Measurements from ENCODE around the gene NCF4.

Gene NCF4

GRCh38 chr22:36899498-36899897 is 38.7 kb downstream of the NCF4 start:
- no peak for DNase-seq

DNA sequence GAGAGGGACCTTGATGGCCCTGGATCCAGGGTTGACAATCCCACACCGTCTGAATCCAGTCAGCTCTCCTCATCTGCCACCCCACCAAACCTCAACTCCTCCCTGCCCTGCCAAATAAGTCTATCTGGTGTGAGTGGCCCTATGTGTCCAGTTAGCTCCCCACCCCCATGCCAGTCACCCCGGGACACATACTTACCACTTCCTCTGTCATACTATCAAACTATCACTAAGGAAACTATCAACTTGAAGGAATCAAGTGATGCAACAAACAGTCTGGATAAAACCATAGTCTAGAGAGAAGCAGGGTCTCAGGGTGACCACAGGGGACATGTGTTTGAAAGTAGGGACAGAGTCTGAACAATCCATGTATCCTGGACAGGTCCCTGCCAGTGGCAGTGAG is 39.4 kb downstream of the NCF4 start:
- DNase-seq: no peak

GRCh38 chr22:36900880-36901279 is 40.1 kb downstream of the NCF4 start:
- no peak for DNase-seq

DNA sequence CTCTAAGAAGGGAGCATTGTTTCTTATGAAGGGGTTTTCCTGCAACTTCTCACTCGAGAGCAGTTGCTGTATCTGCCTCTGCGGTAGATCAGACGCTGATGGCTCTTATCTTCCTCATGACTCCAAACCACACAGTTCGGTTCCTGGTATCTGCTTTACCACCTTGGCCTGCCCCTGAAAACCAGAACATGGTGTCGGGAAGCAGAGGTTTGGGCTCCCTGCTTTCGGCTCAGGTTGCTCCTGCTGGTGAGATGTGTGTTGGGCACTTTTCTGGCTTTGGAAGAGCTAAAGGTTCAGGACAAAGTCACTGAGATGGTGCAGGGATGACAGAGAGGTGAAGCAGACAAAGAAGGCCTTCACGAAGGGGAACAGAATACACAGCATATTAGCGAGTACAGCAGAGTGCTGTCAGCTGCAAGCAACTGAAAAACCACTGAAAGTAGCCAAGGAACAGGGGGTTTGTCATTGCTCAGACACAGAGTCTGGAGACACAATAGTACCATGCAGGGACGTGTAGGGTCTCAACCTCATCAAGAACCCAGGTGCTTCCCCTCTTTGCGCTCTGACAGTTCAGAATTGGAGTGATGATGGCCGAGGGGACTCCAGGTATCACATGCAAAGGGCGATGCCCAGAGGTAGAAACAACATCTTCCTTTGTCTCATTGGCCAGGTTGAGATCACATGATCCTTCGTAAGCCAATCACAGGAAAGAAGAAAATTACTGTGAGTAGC is 40.8 kb downstream of the NCF4 start:
- no peak for DNase-seq

DNA sequence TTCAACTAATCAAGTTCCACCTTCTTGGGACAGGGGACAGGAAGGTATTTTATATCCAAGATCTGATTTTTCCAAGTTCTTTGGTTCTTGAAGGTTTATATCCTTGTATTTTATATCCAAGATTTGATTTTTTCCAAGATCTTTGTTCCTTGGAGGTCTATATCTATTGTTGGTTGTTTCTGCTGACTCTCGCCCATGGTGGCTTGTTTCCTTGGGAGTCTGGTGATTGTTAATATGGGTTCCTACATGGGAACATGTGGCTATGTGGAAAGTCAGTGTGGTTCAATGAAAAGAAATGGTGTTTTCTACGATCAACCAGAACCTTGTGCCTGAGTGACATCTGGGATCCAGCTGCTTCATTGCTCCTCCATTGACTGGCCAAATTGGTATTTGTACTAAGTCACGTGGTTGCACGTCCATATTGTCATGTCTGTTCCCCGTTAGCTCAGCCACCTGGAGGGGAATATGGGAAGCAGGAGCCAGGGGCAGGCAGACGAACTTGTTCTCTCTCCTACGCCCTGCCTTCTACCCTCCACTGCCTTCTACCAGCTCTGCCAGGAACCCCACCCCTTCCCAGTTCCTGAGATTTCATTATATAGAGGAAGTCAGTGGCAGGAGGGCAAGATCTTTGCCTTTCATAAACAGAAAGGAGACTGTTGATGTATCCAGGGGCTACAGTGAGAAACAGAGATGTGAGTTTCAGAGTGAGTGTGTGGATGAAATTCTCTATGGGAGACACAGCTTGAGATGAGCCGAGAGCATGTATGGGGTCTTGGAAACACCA is 41.5 kb downstream of the NCF4 start:
- DNase-seq: no peak

DNA sequence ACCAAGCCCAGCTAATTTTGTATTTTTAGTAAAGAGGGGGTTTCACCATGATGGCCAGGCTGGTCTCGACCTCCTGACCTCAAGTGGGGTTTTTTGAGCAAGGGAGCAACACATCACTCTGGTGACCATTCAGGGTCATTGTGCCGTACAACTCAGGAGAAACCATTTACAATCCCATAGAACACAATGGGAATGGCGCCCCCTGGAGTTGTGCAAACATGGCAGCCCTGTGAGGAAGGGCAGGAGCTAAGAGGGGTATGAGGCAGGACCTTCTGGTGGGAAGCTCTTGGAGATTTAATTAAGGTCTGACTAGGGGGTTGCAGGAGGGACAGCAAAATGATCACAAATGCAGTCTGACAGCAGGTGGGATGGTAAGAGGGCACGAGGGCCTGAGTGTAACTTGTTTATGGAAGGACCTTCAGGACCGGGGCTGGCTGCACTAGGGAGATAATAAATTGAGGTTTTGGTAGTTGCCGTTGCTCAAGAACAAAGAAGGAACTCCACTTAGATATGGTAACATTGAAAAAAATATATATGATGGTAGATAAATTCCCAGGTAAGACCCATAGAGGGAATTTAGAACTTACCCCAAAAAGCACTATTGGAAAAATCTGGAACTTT is 43.6 kb downstream of the NCF4 start:
- no peak for DNase-seq

DNA sequence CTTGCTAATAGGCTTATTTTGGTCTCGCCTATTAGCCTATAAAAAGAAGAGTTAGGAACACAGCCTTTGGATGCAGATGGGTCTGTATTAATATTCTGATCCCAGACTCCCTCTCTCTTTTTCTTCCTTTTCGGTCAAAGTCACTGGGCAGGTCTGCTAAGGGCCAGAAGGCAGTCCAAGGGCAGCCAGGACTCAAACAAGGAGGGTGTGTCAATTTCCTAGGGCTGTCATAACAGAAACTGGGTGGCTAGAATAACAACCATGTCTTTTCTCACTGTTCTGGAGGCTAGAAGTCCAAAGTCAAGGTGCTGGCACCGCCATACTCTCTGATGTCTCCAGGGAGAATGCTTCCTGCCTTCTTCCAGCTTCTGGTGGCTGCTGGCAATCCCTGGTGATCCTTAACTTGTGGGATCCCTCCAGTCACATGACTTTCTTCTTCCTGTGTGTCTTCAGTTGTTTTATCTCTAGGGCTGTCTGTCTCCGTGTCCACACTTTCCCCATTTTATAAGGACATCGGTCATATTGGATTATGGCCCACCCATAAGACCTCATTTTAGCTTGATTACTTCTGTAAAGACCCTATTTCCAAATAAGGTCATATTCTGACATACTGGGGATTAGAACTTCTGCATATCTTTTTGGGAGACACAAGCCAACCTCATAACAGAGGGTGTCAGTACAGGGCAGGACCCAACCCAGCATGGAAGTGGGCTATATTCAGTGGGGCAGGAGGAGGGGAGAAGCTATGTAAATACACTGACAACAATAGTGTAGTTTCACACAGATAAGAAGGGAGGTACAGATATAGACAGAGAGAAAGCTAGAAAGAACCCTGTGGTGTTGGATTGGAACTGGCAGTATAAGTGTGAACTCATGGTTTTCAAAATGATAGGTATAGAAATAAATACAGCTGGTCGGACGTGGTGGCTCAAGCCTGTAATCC is 46.7 kb downstream of the NCF4 start:
- no peak for DNase-seq

- no peak for DNase-seq
Measured at GRCh38 chr22:36910461-36910860, 49.7 kb downstream of the NCF4 start.

- DNase-seq: no peak
Measured at GRCh38 chr22:36911887-36912661, 51.3 kb downstream of the NCF4 start.

DNA sequence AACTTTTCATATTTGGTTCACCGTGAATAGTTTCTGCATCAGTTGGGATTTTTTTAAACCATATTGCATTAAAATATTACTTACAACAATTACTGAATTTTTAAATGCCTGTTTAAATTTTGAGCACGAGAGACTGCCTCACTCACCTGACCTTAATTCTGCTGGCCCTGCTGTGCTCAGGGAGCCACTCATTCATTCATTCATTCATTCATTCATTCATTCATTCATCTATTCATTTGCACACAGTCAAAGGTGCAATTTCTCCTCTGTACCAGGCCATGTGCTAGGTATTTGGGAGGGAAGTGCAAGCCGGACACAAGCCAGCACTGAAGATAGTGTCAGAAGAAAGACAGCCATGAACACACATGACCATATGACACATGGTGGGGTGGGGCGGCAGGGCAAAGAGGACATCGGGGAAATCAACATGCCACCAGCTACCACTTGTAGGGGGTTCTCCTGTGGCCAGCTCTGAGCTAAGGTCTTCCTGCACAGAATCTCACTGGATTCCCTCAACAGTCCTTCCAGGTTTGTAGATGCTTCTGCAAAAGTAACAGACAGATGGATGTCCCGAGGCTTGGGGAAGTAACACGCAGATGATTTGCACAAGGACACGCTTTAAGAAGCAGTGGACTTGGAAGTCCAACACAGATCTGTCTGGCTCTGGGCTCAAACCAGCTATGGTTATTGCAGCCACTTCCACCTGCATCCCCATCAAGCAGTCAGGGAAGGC is 52.1 kb downstream of the NCF4 start:
- DNase-seq: no peak

DNA sequence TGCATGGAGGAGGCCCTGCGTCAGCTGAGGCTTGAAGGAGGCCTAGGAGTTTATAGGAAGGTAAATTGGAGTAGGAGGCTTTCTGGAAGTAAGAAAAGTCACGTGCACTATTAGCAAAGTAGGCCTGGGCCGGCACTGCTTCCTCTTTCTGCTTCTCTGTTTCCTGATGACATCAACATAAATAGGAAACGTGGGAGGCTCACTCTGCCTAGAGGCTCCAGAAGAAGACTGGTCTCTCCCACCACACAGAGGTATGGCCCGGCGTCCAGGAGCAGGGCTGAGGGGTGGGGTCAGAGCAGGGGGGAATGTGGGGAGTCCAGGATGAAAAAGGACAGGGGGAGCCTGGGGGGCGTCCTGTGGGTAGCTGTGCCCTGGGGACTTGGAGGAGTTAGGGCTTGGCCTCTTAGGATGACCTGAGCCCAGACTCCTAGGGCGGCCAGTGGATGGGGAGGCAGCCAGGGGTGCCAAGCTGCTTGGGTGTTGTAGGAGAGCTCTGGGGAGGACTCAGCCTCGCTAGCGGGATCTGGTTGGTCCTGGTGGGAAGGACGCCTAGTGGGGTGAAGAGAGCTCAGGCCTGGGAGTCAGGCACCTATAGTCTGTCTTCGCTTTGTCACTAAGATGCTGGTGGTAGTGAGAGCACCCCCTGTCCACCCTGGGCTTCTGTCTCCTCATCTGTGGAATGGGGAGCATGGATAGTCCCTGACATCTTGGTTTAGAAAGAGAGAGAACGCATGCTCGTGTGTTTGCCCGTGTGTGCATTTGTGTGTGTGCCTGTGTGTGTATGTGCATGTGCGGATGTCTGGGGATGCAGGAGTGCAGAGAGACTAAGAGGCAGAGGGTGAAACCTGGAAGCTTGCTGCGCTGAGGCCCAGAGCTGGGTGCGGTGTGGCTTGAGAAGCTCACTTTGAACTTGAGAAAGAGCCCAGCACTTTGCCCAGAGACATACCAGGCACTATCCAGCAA is 52.9 kb downstream of the NCF4 start, which contains the start of gene CSF2RB:
Gene CSF2RB, plus strand, starts transcription at position 202 of the 963 bp plus-strand sequence. CDS start 8,580 bp downstream, outside the sequence.
- no peak for DNase-seq

DNA sequence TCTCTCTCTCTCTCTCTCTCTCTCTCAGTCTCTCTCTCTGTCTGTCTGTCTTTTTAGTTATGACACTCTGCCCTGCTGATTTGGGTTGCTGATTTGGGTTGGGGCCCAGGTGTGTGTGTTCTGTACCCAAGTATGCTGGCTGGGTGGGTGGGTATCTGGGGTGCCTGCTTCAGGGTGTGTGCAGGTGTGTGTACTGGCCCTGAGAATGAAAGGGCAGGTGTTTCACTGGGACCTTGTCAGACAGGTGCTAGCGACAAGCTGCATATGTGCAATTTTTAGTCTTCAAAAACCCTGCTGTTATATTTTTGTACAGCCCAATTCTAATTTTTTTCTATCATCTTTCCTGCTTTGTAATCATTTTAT is 53.6 kb downstream of the NCF4 start:
- no peak for DNase-seq

DNA sequence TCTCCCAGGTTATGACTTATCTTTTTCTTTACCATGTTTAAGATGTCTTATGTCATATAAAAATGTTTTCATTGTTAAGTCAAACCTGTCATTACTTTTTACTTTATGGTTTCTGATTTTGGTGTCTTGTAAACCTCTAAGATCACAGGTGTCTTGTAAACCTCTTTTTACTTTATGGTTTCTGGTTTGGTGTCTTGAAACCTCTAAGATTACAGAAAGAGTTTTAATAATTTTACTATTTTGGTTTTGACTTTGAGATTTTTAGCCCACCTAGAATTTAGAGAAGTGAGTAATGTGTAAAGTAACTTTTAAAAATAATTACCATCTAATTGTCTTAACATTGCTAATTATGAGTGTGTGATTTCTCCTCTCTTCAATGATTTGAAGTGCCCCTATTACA is 55.2 kb downstream of the NCF4 start:
- DNase-seq: no peak

- DNase-seq: no peak
Measured at GRCh38 chr22:36918586-36919284, 57.9 kb downstream of the NCF4 start.

DNA sequence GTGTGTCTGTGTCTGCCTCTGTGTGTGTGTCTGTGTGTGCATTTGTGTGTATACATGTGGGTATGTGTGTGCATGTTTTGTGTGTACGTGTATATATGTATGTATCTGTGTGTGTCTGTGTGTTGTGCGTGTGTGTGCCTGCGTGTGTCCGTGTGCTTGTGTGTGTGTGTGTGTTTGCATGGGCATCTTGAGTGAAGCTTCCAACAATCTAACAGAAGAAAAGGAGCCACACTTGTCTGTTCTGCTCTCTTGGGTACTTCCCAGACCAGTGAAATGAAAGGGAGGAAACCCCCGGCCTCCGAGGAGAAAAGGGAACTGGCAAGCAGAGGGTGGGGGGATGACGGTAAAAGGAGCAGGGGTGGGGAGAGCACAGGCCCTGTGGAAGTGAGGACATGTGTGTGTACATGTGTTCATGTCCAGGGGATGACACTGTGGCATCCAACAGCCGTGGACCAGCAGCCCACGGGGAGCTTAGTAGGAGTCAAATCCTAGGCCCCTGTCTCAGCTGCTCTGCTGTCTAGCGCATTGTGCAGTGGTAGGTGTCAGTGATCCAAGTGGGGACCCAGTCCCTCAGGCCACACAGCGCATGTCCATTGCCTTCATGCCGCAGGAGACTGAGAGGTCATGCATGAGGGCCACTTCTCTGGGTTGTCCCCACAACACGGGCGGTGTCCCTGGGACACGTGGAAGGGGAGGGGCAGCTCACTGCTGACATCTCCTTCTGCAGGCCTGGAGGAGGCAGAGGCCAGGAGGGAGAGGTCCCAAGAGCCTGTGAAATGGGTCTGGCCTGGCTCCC is 60.7 kb downstream of the NCF4 start:
- no peak for DNase-seq

DNA sequence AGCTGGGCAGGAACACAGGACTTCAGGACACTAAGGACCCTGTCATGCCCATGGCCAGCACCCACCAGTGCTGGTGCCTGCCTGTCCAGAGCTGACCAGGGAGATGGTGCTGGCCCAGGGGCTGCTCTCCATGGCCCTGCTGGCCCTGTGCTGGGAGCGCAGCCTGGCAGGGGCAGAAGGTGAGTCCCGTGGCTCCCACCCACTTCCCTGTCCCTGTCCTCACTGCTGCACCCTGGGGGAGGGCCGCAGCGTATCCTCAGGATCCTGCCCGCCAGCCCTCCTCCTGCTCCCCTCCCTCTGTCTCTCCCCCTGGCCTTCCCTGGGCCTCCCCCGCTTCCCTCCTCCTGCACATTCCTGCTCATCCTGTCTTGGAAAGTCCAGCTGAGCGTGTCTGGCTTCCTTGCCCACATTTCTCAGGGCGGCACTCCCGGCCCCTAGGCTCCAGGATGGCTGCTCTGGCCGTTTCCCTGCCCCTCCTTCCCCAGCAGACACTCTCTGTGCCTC is 61.4 kb downstream of the NCF4 start:
- no peak for DNase-seq

DNA sequence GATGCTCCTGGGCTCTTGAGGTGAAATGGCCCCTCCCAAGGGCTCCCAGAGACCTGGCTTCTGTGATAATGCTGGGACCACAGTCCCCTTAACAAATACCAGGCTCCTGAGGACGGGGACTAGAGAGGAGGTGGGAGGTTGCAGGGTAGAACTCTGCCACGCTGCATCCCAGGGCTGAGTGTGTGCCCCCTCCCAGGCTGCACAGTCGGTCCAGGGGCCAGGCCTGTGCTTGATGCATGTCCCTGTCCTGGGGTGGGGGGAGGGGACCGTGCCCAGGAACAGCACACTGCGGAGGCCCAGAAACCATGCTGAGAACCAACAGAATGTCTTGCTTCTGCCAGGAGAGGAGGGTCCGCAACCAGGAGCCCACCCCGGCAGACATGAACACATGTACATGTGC is 61.9 kb downstream of the NCF4 start:
- no peak for DNase-seq

DNA sequence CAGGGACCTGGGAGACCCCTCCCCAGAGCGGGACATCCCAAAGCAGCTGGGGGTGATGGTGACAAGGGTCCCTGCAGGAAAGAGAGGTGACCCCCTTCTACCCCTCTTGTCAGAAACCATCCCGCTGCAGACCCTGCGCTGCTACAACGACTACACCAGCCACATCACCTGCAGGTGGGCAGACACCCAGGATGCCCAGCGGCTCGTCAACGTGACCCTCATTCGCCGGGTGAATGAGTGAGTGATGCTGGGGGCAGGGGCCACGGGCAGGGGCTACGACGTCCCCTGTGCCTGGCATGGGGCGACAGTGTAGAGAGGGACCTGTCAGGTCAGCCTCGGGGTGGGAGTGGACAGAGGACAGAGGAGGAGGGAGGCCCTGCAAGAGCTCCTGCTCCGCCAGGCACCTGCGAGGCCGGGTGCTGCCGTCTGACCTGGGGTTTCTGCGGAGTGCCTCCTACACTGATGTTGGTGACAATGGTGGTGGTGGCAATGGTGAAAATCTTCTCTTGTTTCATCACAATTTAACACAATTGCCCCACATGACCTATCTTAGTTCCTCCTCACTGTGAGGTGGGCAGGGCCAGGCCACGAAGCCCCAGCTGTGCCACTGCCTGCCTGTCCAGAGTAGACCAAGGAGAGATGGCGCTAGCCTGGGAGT is 62.5 kb downstream of the NCF4 start:
- no peak for DNase-seq
